ENCODE results near the gene HLA-DMA. TPM values are rescaled to one million over a fixed set of nuclear protein-coding genes. Genes with fewer than 3 reads are reported as not detected.

HLA-DMA gene
- total and polyA plus RNA-seq, 2 of the 13 experiments (the other 11 are each of a cell fraction or from before 2014, with no cell fraction given), result 0.70 to 0.71 TPM

DNA sequence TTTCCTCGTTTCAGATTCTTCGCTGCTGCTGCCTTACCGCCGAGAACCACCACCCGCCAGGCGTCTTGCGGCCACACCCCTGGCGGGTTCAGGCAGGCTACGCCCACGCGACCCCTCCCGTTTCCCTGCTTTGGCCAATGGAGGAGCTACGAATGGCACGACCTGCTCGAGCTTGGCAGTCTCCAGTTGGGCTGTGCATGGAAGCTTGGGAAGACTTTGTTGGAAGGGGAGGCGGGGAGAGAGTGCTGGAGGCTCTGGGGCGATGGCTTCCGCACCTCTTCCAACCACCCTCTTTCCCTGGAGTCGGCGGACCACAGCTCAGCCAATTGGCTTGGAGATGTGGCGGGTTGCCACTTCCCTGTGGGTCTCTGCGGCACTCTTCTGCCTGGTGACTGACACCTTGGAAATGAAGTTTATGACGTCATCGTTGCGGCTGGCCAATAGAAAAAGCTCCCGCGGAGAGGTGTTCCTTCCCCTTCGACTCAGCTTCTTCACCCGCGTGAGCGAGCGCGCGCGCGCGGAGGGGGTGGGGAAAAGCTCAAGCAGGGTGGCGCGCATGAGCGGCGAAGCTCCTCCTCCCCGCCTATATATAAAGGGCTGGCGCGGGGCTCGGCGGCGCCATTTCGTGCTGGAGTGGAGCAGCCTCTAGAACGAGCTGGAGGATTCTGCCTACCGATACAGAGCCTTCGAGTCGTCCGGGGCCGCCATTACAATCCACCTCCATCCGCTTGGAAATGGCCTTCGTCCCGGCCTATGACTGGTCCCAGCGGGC, 18.9 kb upstream of the HLA-DMA start (continued):
- TF ChIP-seq, protein P1, sequence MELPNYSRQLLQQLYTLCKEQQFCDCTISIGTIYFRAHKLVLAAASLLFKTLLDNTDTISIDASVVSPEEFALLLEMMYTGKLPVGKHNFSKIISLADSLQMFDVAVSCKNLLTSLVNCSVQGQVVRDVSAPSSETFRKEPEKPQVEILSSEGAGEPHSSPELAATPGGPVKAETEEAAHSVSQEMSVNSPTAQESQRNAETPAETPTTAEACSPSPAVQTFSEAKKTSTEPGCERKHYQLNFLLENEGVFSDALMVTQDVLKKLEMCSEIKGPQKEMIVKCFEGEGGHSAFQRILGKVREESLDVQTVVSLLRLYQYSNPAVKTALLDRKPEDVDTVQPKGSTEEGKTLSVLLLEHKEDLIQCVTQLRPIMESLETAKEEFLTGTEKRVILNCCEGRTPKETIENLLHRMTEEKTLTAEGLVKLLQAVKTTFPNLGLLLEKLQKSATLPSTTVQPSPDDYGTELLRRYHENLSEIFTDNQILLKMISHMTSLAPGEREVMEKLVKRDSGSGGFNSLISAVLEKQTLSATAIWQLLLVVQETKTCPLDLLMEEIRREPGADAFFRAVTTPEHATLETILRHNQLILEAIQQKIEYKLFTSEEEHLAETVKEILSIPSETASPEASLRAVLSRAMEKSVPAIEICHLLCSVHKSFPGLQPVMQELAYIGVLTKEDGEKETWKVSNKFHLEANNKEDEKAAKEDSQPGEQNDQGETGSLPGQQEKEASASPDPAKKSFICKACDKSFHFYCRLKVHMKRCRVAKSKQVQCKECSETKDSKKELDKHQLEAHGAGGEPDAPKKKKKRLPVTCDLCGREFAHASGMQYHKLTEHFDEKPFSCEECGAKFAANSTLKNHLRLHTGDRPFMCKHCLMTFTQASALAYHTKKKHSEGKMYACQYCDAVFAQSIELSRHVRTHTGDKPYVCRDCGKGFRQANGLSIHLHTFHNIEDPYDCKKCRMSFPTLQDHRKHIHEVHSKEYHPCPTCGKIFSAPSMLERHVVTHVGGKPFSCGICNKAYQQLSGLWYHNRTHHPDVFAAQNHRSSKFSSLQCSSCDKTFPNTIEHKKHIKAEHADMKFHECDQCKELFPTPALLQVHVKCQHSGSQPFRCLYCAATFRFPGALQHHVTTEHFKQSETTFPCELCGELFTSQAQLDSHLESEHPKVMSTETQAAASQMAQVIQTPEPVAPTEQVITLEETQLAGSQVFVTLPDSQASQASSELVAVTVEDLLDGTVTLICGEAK (IDR thresholded peaks at IDR 0.05), result no peak
- TF ChIP-seq, protein P1 (CRISPR knock-in tag; IDR thresholded peaks at IDR 0.05), result peak; percentile 9; the same call in 1 of the 2 replicates
- TF ChIP-seq ZNF441 (CRISPR knock-in tag; IDR thresholded peaks at IDR 0.05; ENCODE audit: borderline replicate concordance), result peak; percentile 69; the same call in 1 of the 2 replicates
- TF ChIP-seq, protein P2, sequence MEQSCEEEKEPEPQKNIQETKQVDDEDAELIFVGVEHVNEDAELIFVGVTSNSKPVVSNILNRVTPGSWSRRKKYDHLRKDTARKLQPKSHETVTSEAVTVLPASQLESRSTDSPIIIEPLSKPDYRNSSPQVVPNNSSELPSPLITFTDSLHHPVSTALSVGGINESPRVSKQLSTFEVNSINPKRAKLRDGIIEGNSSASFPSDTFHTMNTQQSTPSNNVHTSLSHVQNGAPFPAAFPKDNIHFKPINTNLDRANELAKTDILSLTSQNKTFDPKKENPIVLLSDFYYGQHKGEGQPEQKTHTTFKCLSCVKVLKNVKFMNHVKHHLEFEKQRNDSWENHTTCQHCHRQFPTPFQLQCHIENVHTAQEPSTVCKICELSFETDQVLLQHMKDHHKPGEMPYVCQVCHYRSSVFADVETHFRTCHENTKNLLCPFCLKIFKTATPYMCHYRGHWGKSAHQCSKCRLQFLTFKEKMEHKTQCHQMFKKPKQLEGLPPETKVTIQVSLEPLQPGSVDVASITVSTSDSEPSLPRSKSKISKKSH (CRISPR knock-in tag; IDR thresholded peaks at IDR 0.05; ENCODE audit: borderline replicate concordance), result no peak
- peak; percentile 88 for TF ChIP-seq ETV6 (CRISPR knock-in tag; conservative IDR thresholded peaks at IDR 0.05)
- TF ChIP-seq, protein P3, sequence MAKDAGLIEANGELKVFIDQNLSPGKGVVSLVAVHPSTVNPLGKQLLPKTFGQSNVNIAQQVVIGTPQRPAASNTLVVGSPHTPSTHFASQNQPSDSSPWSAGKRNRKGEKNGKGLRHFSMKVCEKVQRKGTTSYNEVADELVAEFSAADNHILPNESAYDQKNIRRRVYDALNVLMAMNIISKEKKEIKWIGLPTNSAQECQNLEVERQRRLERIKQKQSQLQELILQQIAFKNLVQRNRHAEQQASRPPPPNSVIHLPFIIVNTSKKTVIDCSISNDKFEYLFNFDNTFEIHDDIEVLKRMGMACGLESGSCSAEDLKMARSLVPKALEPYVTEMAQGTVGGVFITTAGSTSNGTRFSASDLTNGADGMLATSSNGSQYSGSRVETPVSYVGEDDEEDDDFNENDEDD (CRISPR knock-in tag; IDR thresholded peaks at IDR 0.05; ENCODE audit: borderline replicate concordance), result peak; percentile 96
- TF ChIP-seq, protein P4, sequence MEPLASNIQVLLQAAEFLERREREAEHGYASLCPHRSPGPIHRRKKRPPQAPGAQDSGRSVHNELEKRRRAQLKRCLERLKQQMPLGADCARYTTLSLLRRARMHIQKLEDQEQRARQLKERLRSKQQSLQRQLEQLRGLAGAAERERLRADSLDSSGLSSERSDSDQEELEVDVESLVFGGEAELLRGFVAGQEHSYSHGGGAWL (CRISPR knock-in tag; IDR thresholded peaks at IDR 0.05), result peak; percentile 75
- TF ChIP-seq ZNF232 (CRISPR knock-in tag; IDR thresholded peaks at IDR 0.05; ENCODE audit: borderline replicate concordance), result peak; percentile 74
- peak; percentile 95; the same call in 1 of the 2 replicates for TF ChIP-seq SP140L (CRISPR knock-in tag; IDR thresholded peaks at IDR 0.05; ENCODE audit: borderline replicate concordance)
- TF ChIP-seq PHF5A (CRISPR knock-in tag; IDR thresholded peaks at IDR 0.05; ENCODE audit: low read depth, unreplicated experiment), result peak; percentile 51
- peak; percentile 74 for TF ChIP-seq TGIF2 (CRISPR knock-in tag; IDR thresholded peaks at IDR 0.05)
- TF ChIP-seq KDM3A (CRISPR knock-in tag; IDR thresholded peaks at IDR 0.05; ENCODE audit: low read depth), result peak; percentile 34; the same call in 1 of the 2 replicates
- TF ChIP-seq TBL1XR1 (IDR thresholded peaks at IDR 0.05; ENCODE audit: borderline replicate concordance, low read length, partially characterized antibody), result peak; percentile 94
- peak; percentile 60 for TF ChIP-seq THAP11 (CRISPR knock-in tag; IDR thresholded peaks at IDR 0.05)
